ENCODE data around the gene IL17RC. TPM values are rescaled to one million over a fixed set of nuclear protein-coding genes. Genes with fewer than 3 reads are reported as not detected.

IL17RC gene
- total and polyA plus RNA-seq, 2 of the 4 experiments (the other 2 are of a cell fraction): 20.8 to 28.3 TPM

GRCh38 chr3:9870978-9871377 lies 45.9 kb upstream of the IL17RC start:
- Histone ChIP-seq H3K9me3 (ENCODE audit: control insufficient read depth, insufficient read depth, low read length) (0 out of 2 replicates have a peak, but pooled peaks cover 2% of the 10 kb centered on the region), H2BK120ac (ENCODE audit: low read depth, low read length) (peak overlapping the region; percentile 67), H3K9me1 (ENCODE audit: insufficient read depth, low read length) (peaks cover 6% of the 10 kb centered on the region), H4K5ac (ENCODE audit: low read depth, low read length) (no peak overlapping the region), H3K4me3 (ENCODE audit: insufficient read depth, low read depth, low read length) (no peak overlapping the region), H4K8ac (ENCODE audit: low read depth in 2 of 2, low read length in 2 of 2) (peak overlapping the region in 1 of 2 experiments; percentile 94; a peak in 1 of 4 replicates), H3K9ac (ENCODE audit: low read depth, low read length) (no peak overlapping the region), H3K4ac (ENCODE audit: low read depth, low read length) (peak overlapping the region; percentile 77; the same call in 1 of the 2 replicates), H3K4me1 (ENCODE audit: control insufficient read depth, insufficient read depth, low read length) (peaks cover 7% of the 10 kb centered on the region), H2AK9ac (replicated peaks; ENCODE audit: low read depth, low read length, poor library complexity) (no peak overlapping the region), H4K91ac (ENCODE audit: insufficient read depth, low read depth, low read length) (peak overlapping the region; percentile 82; the same call in 1 of the 2 replicates), H3K23ac (ENCODE audit: low read depth, low read length) (0 out of 2 replicates have a peak overlapping the region, but pooled peaks have one; percentile 58), H2BK5ac (ENCODE audit: low read depth, low read length, poor library complexity, severe bottlenecking) (peak overlapping the region; percentile 4), H3K14ac (replicated peaks; ENCODE audit: low read depth, low read length) (peak overlapping the region; percentile 47; the same call in 1 of the 2 replicates), H3K27ac (ENCODE audit: insufficient read depth, low read length) (peak overlapping the region; percentile 65; the same call in 1 of the 2 replicates), H2BK15ac (ENCODE audit: low read depth, low read length) (peak overlapping the region; percentile 85; the same call in 1 of the 3 replicates), H3K36me3 (ENCODE audit: control insufficient read depth, insufficient read depth, low read length) (no peaks in the 10 kb centered on the region), H2BK20ac (ENCODE audit: low read depth, low read length) (peak overlapping the region; percentile 67; the same call in 1 of the 2 replicates), H2AK5ac (ENCODE audit: low read depth, low read length) (no peak overlapping the region), H3K27me3 (ENCODE audit: control insufficient read depth, insufficient read depth, low read length) (no peaks in the 10 kb centered on the region), H4K20me1 (ENCODE audit: insufficient read depth, low read length) (no peaks in the 10 kb centered on the region), H3K56ac (ENCODE audit: extremely low read depth, insufficient read depth, low read length) (no peak overlapping the region), H3K79me1 (ENCODE audit: low read depth in 1 of 2, low read length in 2 of 2) (no peaks in the 10 kb centered on the region), H2AFZ (replicated peaks; ENCODE audit: low read length, poor library complexity) (no peak overlapping the region), H3K4me2 (ENCODE audit: low read depth, low read length) (no peak overlapping the region), H3K18ac (ENCODE audit: low read depth, low read length) (no peak overlapping the region; the same call in 1 of the 2 replicates)
- in situ Hi-C loops (cut with MboI; ENCODE audit: low sequenced_read_pairs): no loop called here
- DNase-seq: peak; percentile 86
- ATAC-seq (ENCODE audit: low read depth): peak; percentile 71
- intact Hi-C loops (cut with micrococcal nuclease): no loop called here
- no TSS peak for BruUV-seq (replicated peaks)
- no peak for TF ChIP-seq MXI1 (IDR thresholded peaks at IDR 0.05; ENCODE audit: borderline replicate concordance, low read depth, low read length)
- TF ChIP-seq ELK1 (IDR thresholded peaks at IDR 0.05; ENCODE audit: borderline replicate concordance, low read depth, low read length): no peak
- no peak for TF ChIP-seq CHD1 (IDR thresholded peaks at IDR 0.05; ENCODE audit: low read depth, low read length)
- TF ChIP-seq RCOR1 (IDR thresholded peaks at IDR 0.05; ENCODE audit: insufficient replicate concordance, low read length): no peak
- TF ChIP-seq POLR2A (IDR thresholded peaks at IDR 0.05; ENCODE audit: low read depth, low read length): no peak
- no peak for TF ChIP-seq BHLHE40 (IDR thresholded peaks at IDR 0.05; ENCODE audit: low read depth, low read length)
- peak; percentile 16; the same call in 1 of the 2 replicates for TF ChIP-seq FOS (IDR thresholded peaks at IDR 0.05; ENCODE audit: low read depth, low read length)
- TF ChIP-seq RFX5 (IDR thresholded peaks at IDR 0.05; ENCODE audit: low read depth, low read length): no peak
- peak; percentile 98 for TF ChIP-seq MAFK (IDR thresholded peaks at IDR 0.05; ENCODE audit: low read depth, low read length)
- TF ChIP-seq NFE2L2 (IDR thresholded peaks at IDR 0.05; ENCODE audit: low read depth, low read length): peak; percentile 99
- no peak for TF ChIP-seq MAZ (IDR thresholded peaks at IDR 0.05; ENCODE audit: borderline replicate concordance, low read depth, low read length)
- TF ChIP-seq USF2 (IDR thresholded peaks at IDR 0.05; ENCODE audit: low read depth, low read length): no peak
- TF ChIP-seq CEBPB (IDR thresholded peaks at IDR 0.05; ENCODE audit: low read depth, low read length): no peak
- no peak for TF ChIP-seq CTCF (conservative IDR thresholded peaks at IDR 0.05; ENCODE audit: low read depth, low read length)
- no peak for TF ChIP-seq SMC3 (IDR thresholded peaks at IDR 0.05; ENCODE audit: low read depth, low read length)
- TF ChIP-seq RAD21 (IDR thresholded peaks at IDR 0.05; ENCODE audit: low read length): no peak
- CTCF ChIA-PET: interaction anchor here (1.2 kb wide), 1 partner anchor 13 kb away, joined by 4 read pairs; no protein-coding TSS in a partner anchor
- WGBS, 2 experiments (ENCODE audit: extremely low coverage in 2 of 2, insufficient read length in 1 of 2): no CpG with 5 or more reads among the region's 1 CpG
- dilution Hi-C loops (cut with HindIII; ENCODE audit: low sequenced_read_pairs, unreplicated experiment): no loop called here
- POLR2A ChIA-PET (ENCODE audit: unreplicated experiment): interaction anchor here (0.6 kb wide), 1 partner anchor 341 kb away, joined by 14 read pairs; no protein-coding TSS in a partner anchor
